ELR (cell line): ENCODE data around the gene MVB12B.
A peak's percentile ranks its signal among the peaks of the same experiment; 100 is the strongest.

Experiments used
- DNase-seq: peaks from one replicate; pipeline ENCODE4 v3.0.0-alpha.2; 2015; ENCODE audit warnings: low read depth

Gene MVB12B

GRCh38 chr9:126408004-126408403 lies 81.4 kb downstream of the MVB12B start:
- no peak for DNase-seq

GRCh38 chr9:126410229-126410628 lies 83.6 kb downstream of the MVB12B start:
- no peak for DNase-seq

GRCh38 chr9:126411225-126411947 lies 84.8 kb downstream of the MVB12B start:
- DNase-seq, result no peak

GRCh38 chr9:126411948-126412284 lies 85.3 kb downstream of the MVB12B start:
- DNase-seq, result no peak

- no peak for DNase-seq
Observed at GRCh38 chr9:126412905-126413304, 86.3 kb downstream of the MVB12B start.

GRCh38 chr9:126413391-126414068 lies 86.9 kb downstream of the MVB12B start:
- no peak for DNase-seq

- DNase-seq, result no peak
Observed at GRCh38 chr9:126415741-126416370, 89.2 kb downstream of the MVB12B start.

- no peak for DNase-seq
Observed at GRCh38 chr9:126417043-126417442, 90.4 kb downstream of the MVB12B start.

GRCh38 chr9:126417684-126418083 lies 91.1 kb downstream of the MVB12B start:
- no peak for DNase-seq

- no peak for DNase-seq
Observed at GRCh38 chr9:126418608-126419007, 92.0 kb downstream of the MVB12B start.

GRCh38 chr9:126419475-126419874 lies 92.8 kb downstream of the MVB12B start:
- no peak for DNase-seq

- DNase-seq, result no peak
Observed at GRCh38 chr9:126420135-126420534, 93.5 kb downstream of the MVB12B start.

- DNase-seq, result peak; percentile 75
Observed at GRCh38 chr9:126420643-126421564, 94.3 kb downstream of the MVB12B start.

- no peak for DNase-seq
Observed at GRCh38 chr9:126421567-126422428, 95.2 kb downstream of the MVB12B start.

GRCh38 chr9:126423142-126423915 lies 96.7 kb downstream of the MVB12B start:
- no peak for DNase-seq

- no peak for DNase-seq
Observed at GRCh38 chr9:126423916-126424185, 97.2 kb downstream of the MVB12B start.

GRCh38 chr9:126424511-126424910 lies 97.9 kb downstream of the MVB12B start:
- DNase-seq, result no peak

- no peak for DNase-seq
Observed at GRCh38 chr9:126428534-126429175, 102.0 kb downstream of the MVB12B start.

GRCh38 chr9:126429190-126429589 lies 102.6 kb downstream of the MVB12B start:
- no peak for DNase-seq

- no peak for DNase-seq
Observed at GRCh38 chr9:126430124-126430523, 103.5 kb downstream of the MVB12B start.
